Liver (tissue), 9 donors: ENCODE measurements around the gene MAPRE3. TPM values are rescaled to one million over a fixed set of nuclear protein-coding genes. Genes with fewer than 3 reads are reported as not detected.

Source experiments
- DNase-seq: peaks from one replicate; pipeline ENCODE4 v3.0.0-alpha.2; 2017; ENCODE audit warnings: low spot score
- H3K27ac ChIP-seq, 2 donors: one replicate each; pipeline ENCODE4 v1.7.0; 2013; ENCODE audit warnings: inconsistent platforms in 2 of 2, low read length in 2 of 2, control low read depth in 1 of 2, low read depth in 1 of 2, mild to moderate bottlenecking in 1 of 2
- H3K27me3 ChIP-seq, 4 donors: one replicate each; pipeline versions ENCODE4 v1.6.1 to v1.7.0; 2013; ENCODE audit warnings: low read length in 3 of 4, inconsistent platforms in 1 of 4, mild to moderate bottlenecking in 1 of 4, moderate library complexity in 1 of 4; ENCODE audit not compliant: control insufficient read depth in 4 of 4, insufficient read depth in 4 of 4
- H3K36me3 ChIP-seq, 4 donors: one replicate each; pipeline versions ENCODE4 v1.6.1 to v1.7.0; 2013; ENCODE audit warnings: low read length in 3 of 4, mild to moderate bottlenecking in 3 of 4, low read depth in 1 of 4, moderate library complexity in 1 of 4; ENCODE audit not compliant: control insufficient read depth in 4 of 4, insufficient read depth in 3 of 4
- H3K4me1 ChIP-seq, 4 donors: one replicate each; pipeline versions ENCODE4 v1.6.1 to v1.7.0; 2013; ENCODE audit warnings: low read length in 3 of 4, mild to moderate bottlenecking in 3 of 4, moderate library complexity in 1 of 4; ENCODE audit not compliant: control insufficient read depth in 4 of 4, insufficient read depth in 4 of 4
- H3K4me3 ChIP-seq, 3 donors: one replicate each; pipeline versions ENCODE4 v1.6.1 to v1.7.0; 2013; ENCODE audit warnings: low read length in 3 of 3, control low read depth in 1 of 3, low read depth in 1 of 3, mild to moderate bottlenecking in 1 of 3
- H3K9ac ChIP-seq, 2 donors: one replicate each; pipeline ENCODE4 v1.7.0; 2013; ENCODE audit warnings: low read length in 2 of 2, mild to moderate bottlenecking in 2 of 2, moderate library complexity in 2 of 2, control low read depth in 1 of 2, low read depth in 1 of 2
- H3K9me3 ChIP-seq, 4 donors: one replicate each; pipeline versions ENCODE4 v1.6.1 to v1.7.0; 2013; ENCODE audit warnings: low read length in 3 of 4; ENCODE audit not compliant: control insufficient read depth in 4 of 4
- CTCF ChIP-seq: fragments of 150-350 bp; IDR thresholded peaks from 2 replicates; pipeline ENCODE4 v1.5.1; 2017; ENCODE audit warnings: improper control_type of control experiment, low read depth, low read length; ENCODE audit not compliant: missing input control
- EGR1 ChIP-seq, 2 donors: IDR thresholded peaks; 2 replicates each; pipeline ENCODE4 v1.6.1; 2016 to 2018; ENCODE audit warnings: antibody characterized with exemption in 2 of 2, low read depth in 2 of 2
- FOXA1 ChIP-seq: IDR thresholded peaks from 2 replicates; pipeline ENCODE4 v1.6.1; 2016; ENCODE audit warnings: antibody characterized with exemption
- FOXA2 ChIP-seq: IDR thresholded peaks from 2 replicates; pipeline ENCODE4 v1.6.1; 2016; ENCODE audit warnings: antibody characterized with exemption
- GABPA ChIP-seq, 2 donors: IDR thresholded peaks in 1 of 2; conservative IDR thresholded peaks in 1 of 2; 2 replicates each; pipeline ENCODE4 v1.6.1; 2016; ENCODE audit warnings: antibody characterized with exemption in 2 of 2, mild to moderate bottlenecking in 1 of 2, moderate library complexity in 1 of 2
- HNF4A ChIP-seq, 2 donors: conservative IDR thresholded peaks; 2 replicates each; pipeline ENCODE4 v1.6.1; 2016; ENCODE audit warnings: antibody characterized with exemption in 2 of 2, mild to moderate bottlenecking in 2 of 2
- JUND ChIP-seq, 2 donors: IDR thresholded peaks; 2 replicates each; pipeline ENCODE4 v1.6.1; 2016; ENCODE audit warnings: antibody characterized with exemption in 2 of 2
- MAX ChIP-seq: IDR thresholded peaks from 2 replicates; pipeline ENCODE4 v1.6.1; 2016; ENCODE audit warnings: antibody characterized with exemption
- NR2F2 ChIP-seq: IDR thresholded peaks from 2 replicates; pipeline ENCODE4 v1.6.1; 2016; ENCODE audit warnings: antibody characterized with exemption
- RAD21 ChIP-seq, 2 donors: IDR thresholded peaks; 2 replicates each; pipeline ENCODE4 v1.6.1; 2016; ENCODE audit warnings: antibody characterized with exemption in 2 of 2, mild to moderate bottlenecking in 2 of 2
- REST ChIP-seq: IDR thresholded peaks from 2 replicates; pipeline ENCODE4 v1.6.1; 2016; ENCODE audit warnings: antibody characterized with exemption, mild to moderate bottlenecking
- RXRA ChIP-seq, 2 donors: IDR thresholded peaks; 2 replicates each; pipeline ENCODE4 v1.6.1; 2017 to 2018; ENCODE audit warnings: antibody characterized with exemption in 2 of 2, mild to moderate bottlenecking in 1 of 2
- SP1 ChIP-seq: IDR thresholded peaks from 2 replicates; pipeline ENCODE4 v1.6.1; 2018; ENCODE audit warnings: antibody characterized with exemption, mild to moderate bottlenecking
- YY1 ChIP-seq: IDR thresholded peaks from 2 replicates; pipeline ENCODE4 v1.6.1; 2016; ENCODE audit warnings: antibody characterized with exemption, mild to moderate bottlenecking
- WGBS: extraction: QIAGEN DNeasy Blood & Tissue Kit; methylation state at CpG from one replicate; pipeline ENCODE4 v1.1.7; 2013; 5-methylcytosine and 5-hydroxymethylcytosine counted together
- polyA plus RNA-seq, 2 donors: library from polyadenylated mRNA; stranded (reverse) in 1 of 2; unstranded in 1 of 2; fragments of 200-250 nt in 1 of 2; fragments of >200 nt in 1 of 2; fragmentation: Nextera tagmentation in 1 of 2; extraction: Ambion mirVana in 1 of 2; gene quantifications; one replicate each; pipeline versions ENCODE4 v1.2.1 to v1.2.3, GENCODE V29; 2013 to 2015
- total RNA-seq, 2 donors: library from RNA; depleted of rRNA; stranded (reverse); fragments of >200 nt; gene quantifications; one replicate each; pipeline ENCODE4 v1.2.3, GENCODE V29; 2014
- donor health status: healthy.
- donor health status: healthy.
- donor health status: healthy.
- donor health status: healthy.
- donor health status: healthy.

MAPRE3 gene
- total and polyA plus RNA-seq, 4 donors: 1.0 to 15.8 (median 9.8) TPM

- TF ChIP-seq REST (no peak), HNF4A (conservative IDR thresholded peaks at IDR 0.05) (no peak), FOXA2 (no peak)
Measured at GRCh38 chr2:27025281-27025800, 54.9 kb downstream of the MAPRE3 start (continued).

- Histone ChIP-seq H3K36me3 (peaks cover 9 to 43% (median 14%) of the 10 kb centered on the region in 4 donors), H3K27me3 (no peaks in the 10 kb centered on the region), H3K9ac (no peak overlapping the region), H3K4me3 (no peak overlapping the region), H3K4me1 (peaks cover 2 to 8% (median 7%) of the 10 kb centered on the region in 4 donors), H3K9me3 (no peaks in the 10 kb centered on the region), H3K27ac (no peak overlapping the region)
- TF ChIP-seq RAD21 (IDR thresholded peaks at IDR 0.05): no peak
- TF ChIP-seq YY1: no peak
- TF ChIP-seq HNF4A (conservative IDR thresholded peaks at IDR 0.05): no peak
- no peak for TF ChIP-seq RXRA (IDR thresholded peaks at IDR 0.05)
- TF ChIP-seq MAX: no peak
- no peak for TF ChIP-seq REST
- no peak for TF ChIP-seq SP1
- no peak for TF ChIP-seq NR2F2
- no peak for TF ChIP-seq EGR1 (IDR thresholded peaks at IDR 0.05; ENCODE audit: low read depth in 2 of 2)
- no peak for TF ChIP-seq CTCF
- TF ChIP-seq GABPA (IDR thresholded peaks at IDR 0.05 in 1 of 2, conservative IDR thresholded peaks at IDR 0.05 in 1 of 2): no peak
- TF ChIP-seq JUND (IDR thresholded peaks at IDR 0.05): no peak
- no peak for TF ChIP-seq FOXA1
- 94% methylated on average over 24 of the region's 24 CpGs for WGBS
- DNase-seq: no peak
Measured at GRCh38 chr2:27025861-27026851, 55.7 kb downstream of the MAPRE3 start.
